A673 (cell line): ENCODE measurements around the gene ABCD2. TPM values are rescaled to one million over a fixed set of nuclear protein-coding genes. Genes with fewer than 3 reads are reported as not detected.

ENCODE experiments used
- BruUV-seq: library from RNA; stranded (reverse); fragments of 400-500 nt; replicated peaks from 2 replicates; lab custom pipeline; 2021; lab: Mats Ljungman, UMichigan
- CTCF ChIA-PET: fragments of 300-600 bp; sonication (Branson Sonifier 250); formaldehyde crosslinking; loops from one replicate; lab custom pipeline; 2022; ENCODE audit warnings: antibody characterized with exemption; lab: Charles Lee
- POLR2A ChIA-PET: fragments of 300-600 bp; sonication (Branson Sonifier 250); formaldehyde crosslinking; loops from one replicate; lab custom pipeline; 2022; ENCODE audit warnings: antibody characterized with exemption; ENCODE audit not compliant: low non-redundant PET; lab: Charles Lee
- DNase-seq: peaks from one replicate; pipeline ENCODE4 v3.0.0-alpha.2; 2015; ENCODE audit warnings: low spot score
- H3K27ac ChIP-seq: fragments of 200-600 bp; sonication (generic); 2 replicates; pipeline ENCODE4 v1.5.1; 2016; ENCODE audit warnings: mixed run types, low read depth, mild to moderate bottlenecking, mixed read lengths, antibody characterized with exemption, low read length; ENCODE audit not compliant: poor library complexity, severe bottlenecking
- H3K27me3 ChIP-seq: fragments of 200-600 bp; sonication (generic); replicated peaks from 2 replicates; pipeline ENCODE4 v1.6.1; 2017; ENCODE audit warnings: mixed run types, low read depth, mild to moderate bottlenecking, mixed read lengths, antibody characterized with exemption, low read length; ENCODE audit not compliant: insufficient read depth, poor library complexity
- H3K36me3 ChIP-seq: fragments of 200-600 bp; sonication (generic); 2 replicates; pipeline ENCODE4 v1.6.1; 2016; ENCODE audit warnings: mixed run types, mild to moderate bottlenecking, mixed read lengths, antibody characterized with exemption, low read length; ENCODE audit not compliant: insufficient read depth, poor library complexity, severe bottlenecking
- H3K4me1 ChIP-seq: fragments of 200-600 bp; sonication (generic); 2 replicates; pipeline ENCODE4 v1.6.1; 2017; ENCODE audit warnings: mixed run types, mild to moderate bottlenecking, mixed read lengths, antibody characterized with exemption, low read length; ENCODE audit not compliant: insufficient read depth, poor library complexity, severe bottlenecking
- H3K4me3 ChIP-seq: fragments of 200-600 bp; sonication (generic); 2 replicates; pipeline ENCODE4 v1.5.1; 2016; ENCODE audit warnings: low read depth, mixed run types, mild to moderate bottlenecking, mixed read lengths, low read length; ENCODE audit not compliant: poor library complexity, severe bottlenecking
- H3K9me3 ChIP-seq: fragments of 200-600 bp; sonication (generic); 2 replicates; pipeline ENCODE4 v1.6.1; 2016; ENCODE audit warnings: mixed run types, low read depth, mild to moderate bottlenecking, mixed read lengths, antibody characterized with exemption, low read length; ENCODE audit not compliant: poor library complexity, severe bottlenecking
- EZH2 ChIP-seq: fragments of 200-600 bp; sonication (generic); IDR thresholded peaks from 2 replicates; pipeline ENCODE4 v1.6.1; 2017; ENCODE audit warnings: borderline replicate concordance, low read depth, mild to moderate bottlenecking, mixed read lengths, antibody characterized with exemption, low read length; ENCODE audit not compliant: poor library complexity, severe bottlenecking
- intact Hi-C: fragments of 100-400 bp; cut with micrococcal nuclease; formaldehyde crosslinking; loops from one replicate; pipeline ENCODE4 v1.10.0; 2022; ENCODE audit not compliant: unreplicated experiment
- total RNA-seq: library from RNA; stranded (reverse); gene quantifications from 2 replicates; pipeline ENCODE4 v1.2.3, GENCODE V29; 2021
- TF ChIP-seq, protein P1 (sequence below): fragments of 300-800, 200-600 bp; sonication (generic); conservative IDR thresholded peaks from 2 replicates; pipeline ENCODE4 v1.5.1; 2017; ENCODE audit warnings: low read depth, mild to moderate bottlenecking, antibody characterized with exemption, low read length, moderate library complexity, mixed read lengths

Gene ABCD2
- total RNA-seq, 1 experiment from 2014 or later: not detected

DNA sequence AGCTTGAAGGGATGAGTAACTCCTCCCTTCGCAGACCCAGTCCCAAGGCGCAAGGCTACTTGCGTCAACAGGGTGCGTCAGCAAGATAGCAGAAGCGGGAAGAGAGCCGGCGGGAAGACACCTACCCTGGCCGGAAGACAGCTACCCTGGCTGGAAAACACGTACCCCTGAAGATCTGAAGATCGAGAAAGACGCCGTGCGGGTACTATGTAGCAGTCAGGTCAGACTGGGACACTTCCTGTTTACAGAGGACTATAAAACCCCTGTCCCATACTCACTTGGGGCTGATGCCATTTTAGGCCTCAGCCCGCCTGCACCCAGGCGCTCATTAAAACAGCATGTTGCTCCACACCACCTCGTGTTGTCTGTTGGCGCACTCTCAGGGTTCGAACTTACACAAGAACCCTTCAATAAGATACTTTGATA lies 80.9 kb downstream of the ABCD2 start:
- ChIA-PET CTCF (no interaction called here), POLR2A (no interaction called here)
- no peak for TF ChIP-seq EZH2
- TF ChIP-seq, protein P1, sequence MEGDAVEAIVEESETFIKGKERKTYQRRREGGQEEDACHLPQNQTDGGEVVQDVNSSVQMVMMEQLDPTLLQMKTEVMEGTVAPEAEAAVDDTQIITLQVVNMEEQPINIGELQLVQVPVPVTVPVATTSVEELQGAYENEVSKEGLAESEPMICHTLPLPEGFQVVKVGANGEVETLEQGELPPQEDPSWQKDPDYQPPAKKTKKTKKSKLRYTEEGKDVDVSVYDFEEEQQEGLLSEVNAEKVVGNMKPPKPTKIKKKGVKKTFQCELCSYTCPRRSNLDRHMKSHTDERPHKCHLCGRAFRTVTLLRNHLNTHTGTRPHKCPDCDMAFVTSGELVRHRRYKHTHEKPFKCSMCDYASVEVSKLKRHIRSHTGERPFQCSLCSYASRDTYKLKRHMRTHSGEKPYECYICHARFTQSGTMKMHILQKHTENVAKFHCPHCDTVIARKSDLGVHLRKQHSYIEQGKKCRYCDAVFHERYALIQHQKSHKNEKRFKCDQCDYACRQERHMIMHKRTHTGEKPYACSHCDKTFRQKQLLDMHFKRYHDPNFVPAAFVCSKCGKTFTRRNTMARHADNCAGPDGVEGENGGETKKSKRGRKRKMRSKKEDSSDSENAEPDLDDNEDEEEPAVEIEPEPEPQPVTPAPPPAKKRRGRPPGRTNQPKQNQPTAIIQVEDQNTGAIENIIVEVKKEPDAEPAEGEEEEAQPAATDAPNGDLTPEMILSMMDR: no peak
- intact Hi-C loops: no loop called here
- no TSS peak for BruUV-seq
- no peaks in the 10 kb centered on the region for H3K9me3 ChIP-seq
- no peak overlapping the region for H3K4me3 ChIP-seq
- H3K4me1 ChIP-seq: no peaks in the 10 kb centered on the region
- H3K36me3 ChIP-seq: no peaks in the 10 kb centered on the region
- no peaks in the 10 kb centered on the region for H3K27me3 ChIP-seq
- no peak overlapping the region for H3K27ac ChIP-seq
- DNase-seq: no peak

DNA sequence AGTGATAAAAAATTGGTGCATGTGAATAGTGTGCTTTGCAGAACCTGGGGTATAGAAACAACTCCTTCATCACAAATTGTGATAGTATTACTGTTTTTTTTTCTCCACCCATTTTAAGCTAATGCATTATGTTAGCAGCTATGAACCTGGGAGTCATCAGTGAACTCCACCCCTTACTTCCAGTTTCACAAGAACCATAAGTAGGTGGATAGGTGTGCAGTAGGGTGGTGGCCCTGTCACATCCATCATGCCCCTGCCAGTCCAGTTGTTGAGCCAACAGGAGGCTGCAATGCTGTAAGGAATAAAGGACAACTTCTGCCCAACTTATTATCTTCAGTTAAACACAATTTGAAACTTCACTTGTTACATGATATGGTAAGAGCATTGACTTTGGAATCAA lies 85.7 kb downstream of the ABCD2 start:
- Histone ChIP-seq H3K4me1 (no peaks in the 10 kb centered on the region), H3K9me3 (no peaks in the 10 kb centered on the region), H3K36me3 (no peaks in the 10 kb centered on the region), H3K4me3 (no peak overlapping the region), H3K27me3 (no peaks in the 10 kb centered on the region), H3K27ac (no peak overlapping the region)
- DNase-seq: no peak
- ChIA-PET POLR2A (no interaction called here), CTCF (no interaction called here)
- intact Hi-C loops: no loop called here
- TF ChIP-seq, protein P1: no peak
- TF ChIP-seq EZH2: no peak
- no TSS peak for BruUV-seq

DNA sequence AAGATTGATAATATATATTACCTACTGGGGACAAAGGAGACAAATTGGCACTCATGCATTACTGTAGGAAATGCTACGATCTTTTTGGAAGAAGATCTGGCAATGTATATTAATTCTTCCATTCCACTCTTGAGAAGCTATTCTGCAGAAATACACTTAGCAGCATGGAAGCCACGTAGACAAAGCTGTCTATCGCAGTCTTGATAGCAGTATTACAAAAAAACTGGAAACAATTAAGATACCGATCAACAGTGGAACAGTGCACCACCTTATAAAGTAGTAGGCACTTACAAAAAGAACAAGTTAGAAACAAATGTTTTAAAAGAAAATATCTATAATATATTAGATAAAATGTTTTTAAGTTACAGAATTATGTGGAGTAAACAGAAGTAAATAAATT lies 87.2 kb downstream of the ABCD2 start:
- TF ChIP-seq EZH2: no peak
- TF ChIP-seq, protein P1: no peak
- intact Hi-C loops: no loop called here
- DNase-seq: no peak
- Histone ChIP-seq H3K4me3 (no peak overlapping the region), H3K4me1 (no peaks in the 10 kb centered on the region), H3K36me3 (no peaks in the 10 kb centered on the region), H3K9me3 (no peaks in the 10 kb centered on the region), H3K27me3 (no peaks in the 10 kb centered on the region), H3K27ac (no peak overlapping the region)
- ChIA-PET CTCF (no interaction called here), POLR2A (no interaction called here)
- BruUV-seq: no TSS peak
